Suprapubic skin (tissue), 4 donors: ENCODE data around the gene MTMR4. TPM values are rescaled to one million over a fixed set of nuclear protein-coding genes. Genes with fewer than 3 reads are reported as not detected.

Experiments
- total RNA-seq, 4 donors: library from RNA; depleted of rRNA; stranded (reverse); fragments of >200 nt; gene quantifications; one replicate each; pipeline ENCODE4 v1.1.0, GENCODE V29; 2016

Gene MTMR4
- total RNA-seq, 4 donors from 2014 or later = 31.7 to 66.0 (median 53.4) TPM

Other genes with a start within 250 kb of the MTMR4 start
- gene MPO, start 233.7 kb downstream of the MTMR4 start, total RNA-seq = not detected
- 10 to 100 TPM in 2 of 4 donors, 1 to 10 TPM in 2; 6.8 to 26.9 (median 12.4) TPM for gene TSPOAP1, start 185.8 kb downstream of the MTMR4 start, total RNA-seq
- gene SUPT4H1, start 162.4 kb downstream of the MTMR4 start, total RNA-seq = 10 to 100 TPM; 33.8 to 48.3 (median 40.3) TPM
- gene RNF43, start 97.1 kb downstream of the MTMR4 start, total RNA-seq = 10 to 100 TPM; 16.0 to 58.3 (median 21.5) TPM
- gene HSF5, start 26.2 kb downstream of the MTMR4 start, total RNA-seq = not detected
- under 1 TPM in 3 of 4 donors, not detected in 1; 0.15 to 0.34 (median 0.32) TPM for gene TEX14, start 177.4 kb upstream of the MTMR4 start, total RNA-seq
- gene RAD51C, start 178.0 kb upstream of the MTMR4 start, total RNA-seq = 10 to 100 TPM in 3 of 4 donors, 1 to 10 TPM in 1; 9.5 to 21.2 (median 11.8) TPM
- under 1 TPM in 2 of 4 donors, not detected in 2; 0.08 to 0.11 TPM for gene PPM1E, start 241.2 kb upstream of the MTMR4 start, total RNA-seq